ENCODE results near the gene TTLL7. TPM values are rescaled to one million over a fixed set of nuclear protein-coding genes. Genes with fewer than 3 reads are reported as not detected.

Gene TTLL7
- total RNA-seq, 2 donors from 2014 or later = 24.7 to 26.6 TPM

GRCh38 chr1:83927061-83927460 lies 71.9 kb downstream of the TTLL7 start:
- intact Hi-C loops (cut with DNase I) = no loop called here
- H3K27me3 ChIP-seq (replicated peaks; ENCODE audit: insufficient read depth) = no peaks in the 10 kb centered on the region

GRCh38 chr1:83923553-83923952 lies 75.4 kb downstream of the TTLL7 start:
- H3K27ac ChIP-seq = no peak overlapping the region

More at GRCh38 chr1:83927061-83927460, 71.9 kb downstream of the TTLL7 start:
- Histone ChIP-seq H3K4me1 (replicated peaks) (no peaks in the 10 kb centered on the region), H3K27ac (no peak overlapping the region), H3K4me3 (no peak overlapping the region), H3K36me3 (no peaks in the 10 kb centered on the region), H3K9me3 (no peaks in the 10 kb centered on the region)
- TF ChIP-seq POLR2A (IDR thresholded peaks at IDR 0.05) (no peak), CTCF (IDR thresholded peaks at IDR 0.05) (no peak), POLR2AphosphoS5 (IDR thresholded peaks at IDR 0.05) (no peak)
- no peak for DNase-seq (ENCODE audit: low spot score)

GRCh38 chr1:83922431-83922830 lies 76.5 kb downstream of the TTLL7 start:
- Histone ChIP-seq H3K4me3 (no peak overlapping the region), H3K36me3 (no peaks in the 10 kb centered on the region), H3K27me3 (replicated peaks; ENCODE audit: insufficient read depth) (no peaks in the 10 kb centered on the region), H3K4me1 (replicated peaks) (no peaks in the 10 kb centered on the region), H3K27ac (no peak overlapping the region), H3K9me3 (no peaks in the 10 kb centered on the region)
- TF ChIP-seq POLR2AphosphoS5 (IDR thresholded peaks at IDR 0.05) (no peak), POLR2A (IDR thresholded peaks at IDR 0.05) (no peak), CTCF (IDR thresholded peaks at IDR 0.05) (no peak)
- DNase-seq (ENCODE audit: low spot score) = no peak
- intact Hi-C loops (cut with DNase I) = no loop called here
- 0% methylated on average over 1 of the region's 1 CpG for WGBS

More at GRCh38 chr1:83923553-83923952, 75.4 kb downstream of the TTLL7 start:
- no peak for TF ChIP-seq POLR2A (IDR thresholded peaks at IDR 0.05)
- no peak for TF ChIP-seq POLR2AphosphoS5 (IDR thresholded peaks at IDR 0.05)
- TF ChIP-seq CTCF (IDR thresholded peaks at IDR 0.05) = no peak
- Histone ChIP-seq H3K4me1 (replicated peaks) (no peaks in the 10 kb centered on the region), H3K36me3 (no peaks in the 10 kb centered on the region), H3K27me3 (replicated peaks; ENCODE audit: insufficient read depth) (no peaks in the 10 kb centered on the region), H3K9me3 (no peaks in the 10 kb centered on the region), H3K4me3 (no peak overlapping the region)
- 86% methylated on average over 2 of the region's 2 CpGs for WGBS
- intact Hi-C loops (cut with DNase I) = no loop called here
- no peak for DNase-seq (ENCODE audit: low spot score)

DNA sequence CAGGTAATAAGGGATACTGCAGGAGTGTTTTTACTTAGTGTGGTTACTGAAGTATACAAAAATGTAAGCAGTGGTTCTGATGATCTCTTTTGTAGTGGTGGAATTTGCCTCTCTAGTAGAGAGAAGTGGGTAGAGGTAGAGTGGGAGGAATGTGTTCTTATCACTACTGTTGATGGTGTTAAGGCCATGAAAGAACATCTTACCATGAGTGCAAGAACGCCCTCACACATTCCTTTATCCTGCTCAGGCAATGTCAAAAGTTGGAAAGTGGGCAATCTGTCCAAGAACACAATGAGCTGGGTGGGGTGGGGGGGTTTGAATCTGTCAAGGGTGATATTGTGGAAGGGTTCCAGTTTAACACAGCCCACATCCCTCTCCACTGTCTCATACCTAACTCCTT lies 78.6 kb downstream of the TTLL7 start:
- Histone ChIP-seq H3K27ac (no peak overlapping the region), H3K4me3 (no peak overlapping the region), H3K9me3 (no peaks in the 10 kb centered on the region), H3K4me1 (replicated peaks) (no peaks in the 10 kb centered on the region), H3K36me3 (no peaks in the 10 kb centered on the region), H3K27me3 (replicated peaks; ENCODE audit: insufficient read depth) (no peaks in the 10 kb centered on the region)
- intact Hi-C loops (cut with DNase I) = no loop called here
- no peak for TF ChIP-seq CTCF (IDR thresholded peaks at IDR 0.05)
- no peak for DNase-seq (ENCODE audit: low spot score)
- WGBS = 88% methylated on average over 1 of the region's 1 CpG

DNA sequence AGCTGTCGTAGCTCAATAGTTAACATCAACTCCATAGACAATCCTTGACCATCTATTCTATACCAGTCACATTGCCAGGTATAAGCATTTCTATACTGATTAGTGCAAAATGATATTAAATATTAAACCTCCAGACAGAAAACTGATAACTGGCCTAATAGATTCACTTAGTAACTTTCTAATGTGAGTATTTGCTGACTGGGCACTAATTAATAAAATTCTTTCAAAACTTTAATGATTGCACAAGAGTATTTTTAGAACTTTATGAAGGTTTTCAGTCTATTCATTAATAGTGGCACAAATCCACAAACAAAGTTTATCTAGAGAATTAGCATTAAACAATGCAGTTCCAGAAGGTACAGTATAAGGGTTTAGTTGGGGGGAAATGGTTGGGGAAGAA lies 79.1 kb downstream of the TTLL7 start:
- DNase-seq (ENCODE audit: low spot score) = no peak
- H3K4me1 ChIP-seq (replicated peaks) = no peaks in the 10 kb centered on the region
- 97% methylated on average over 1 of the region's 1 CpG for WGBS
- no peaks in the 10 kb centered on the region for H3K36me3 ChIP-seq
- intact Hi-C loops (cut with DNase I) = no loop called here
- no peak for TF ChIP-seq POLR2AphosphoS5 (IDR thresholded peaks at IDR 0.05)
- TF ChIP-seq POLR2A (IDR thresholded peaks at IDR 0.05) = no peak
- TF ChIP-seq CTCF (IDR thresholded peaks at IDR 0.05) = no peak
- no peak overlapping the region for H3K27ac ChIP-seq
- H3K4me3 ChIP-seq = no peak overlapping the region
- H3K27me3 ChIP-seq (replicated peaks; ENCODE audit: insufficient read depth) = no peaks in the 10 kb centered on the region
- no peaks in the 10 kb centered on the region for H3K9me3 ChIP-seq

Data from prostate gland (tissue), 2 donors.